Left ventricle myocardium inferior (tissue), 1 donor: ENCODE results near the gene RBM14. TPM values are rescaled to one million over a fixed set of nuclear protein-coding genes. Genes with fewer than 3 reads are reported as not detected.

ENCODE experiments used
- DNase-seq: peaks from one replicate; pipeline ENCODE4 v3.0.0-alpha.2; 2020
- H3K27ac ChIP-seq: fragments of 200-600 bp; replicated peaks from 2 replicates; pipeline ENCODE4 v1.8.0; 2021
- H3K27me3 ChIP-seq: fragments of 200-600 bp; 2 replicates; pipeline ENCODE4 v1.8.0; 2021; ENCODE audit warnings: low read depth
- H3K36me3 ChIP-seq: fragments of 200-600 bp; 2 replicates; pipeline ENCODE4 v1.8.0; 2021
- H3K4me1 ChIP-seq: fragments of 200-600 bp; 2 replicates; pipeline ENCODE4 v1.8.0; 2021
- H3K4me3 ChIP-seq: fragments of 200-600 bp; 2 replicates; pipeline ENCODE4 v1.8.0; 2021; ENCODE audit warnings: mild to moderate bottlenecking, moderate library complexity
- H3K9me3 ChIP-seq: fragments of 200-600 bp; replicated peaks from 2 replicates; pipeline ENCODE4 v1.8.0; 2021
- CTCF ChIP-seq: fragments of 200-600 bp; IDR thresholded peaks from 2 replicates; pipeline ENCODE4 v1.8.0; 2021; ENCODE audit warnings: antibody characterized with exemption, mild to moderate bottlenecking, borderline replicate concordance
- intact Hi-C: fragments of 100-400 bp; cut with micrococcal nuclease; formaldehyde crosslinking; loops from one replicate; pipeline ENCODE4 v1.11.0; 2022
- total RNA-seq: library from RNA; stranded (reverse); fragmentation: NEBNext Ultra II Directional; extraction: Animal tissue kit (Norgen Biotek cat#: 25700); gene quantifications from one replicate; pipeline ENCODE4 v1.2.1, GENCODE V29; 2021
- donor health status: DM: no; HTN: yes; CAD: no; lungs with severe emphysema.

The RBM14 gene
- total RNA-seq, 1 donor from 2014 or later: 37.9 TPM

- Histone ChIP-seq H3K4me1 (peaks cover 23% of the 10 kb centered on the region), H3K4me3 (no peak overlapping the region), H3K9me3 (no peaks in the 10 kb centered on the region), H3K27me3 (no peaks in the 10 kb centered on the region), H3K27ac (no peak overlapping the region), H3K36me3 (peaks cover 41% of the 10 kb centered on the region)
- DNase-seq: no peak
- intact Hi-C loops: no loop called here
- no peak for TF ChIP-seq CTCF
These were observed 34.6 kb downstream of the RBM14 start for GRCh38 chr11:66651016-66651415.

- intact Hi-C loops: no loop called here
- Histone ChIP-seq H3K4me3 (no peak overlapping the region), H3K9me3 (no peaks in the 10 kb centered on the region), H3K36me3 (peaks cover 32% of the 10 kb centered on the region), H3K27ac (no peak overlapping the region), H3K4me1 (peaks cover 9% of the 10 kb centered on the region), H3K27me3 (no peaks in the 10 kb centered on the region)
- DNase-seq: no peak
- no peak for TF ChIP-seq CTCF
These were observed 36.2 kb downstream of the RBM14 start for GRCh38 chr11:66652651-66653050.

GRCh38 chr11:66653123-66653522 lies 36.7 kb downstream of the RBM14 start:
- Histone ChIP-seq H3K4me1 (peaks cover 6% of the 10 kb centered on the region), H3K27ac (no peak overlapping the region), H3K27me3 (no peaks in the 10 kb centered on the region), H3K36me3 (peaks cover 32% of the 10 kb centered on the region), H3K4me3 (no peak overlapping the region), H3K9me3 (no peaks in the 10 kb centered on the region)
- TF ChIP-seq CTCF: no peak
- DNase-seq: no peak
- intact Hi-C loops: no loop called here

- H3K27me3 ChIP-seq: no peaks in the 10 kb centered on the region
- H3K36me3 ChIP-seq: peaks cover 50% of the 10 kb centered on the region
- H3K27ac ChIP-seq: no peak overlapping the region
- no peaks in the 10 kb centered on the region for H3K9me3 ChIP-seq
- TF ChIP-seq CTCF: no peak
- no peak for DNase-seq
- no peak overlapping the region for H3K4me3 ChIP-seq
- intact Hi-C loops: no loop called here
- peaks cover 15% of the 10 kb centered on the region for H3K4me1 ChIP-seq
These were observed 43.3 kb downstream of the RBM14 start for GRCh38 chr11:66659763-66660162.

GRCh38 chr11:66663741-66664296 lies 47.4 kb downstream of the RBM14 start:
- intact Hi-C loops: no loop called here
- H3K4me3 ChIP-seq: no peak overlapping the region
- no peaks in the 10 kb centered on the region for H3K27me3 ChIP-seq
- H3K36me3 ChIP-seq: peaks cover 69% of the 10 kb centered on the region
- peaks cover 36% of the 10 kb centered on the region for H3K4me1 ChIP-seq
- no peak overlapping the region for H3K27ac ChIP-seq
- H3K9me3 ChIP-seq: no peaks in the 10 kb centered on the region
- TF ChIP-seq CTCF: no peak
- DNase-seq: no peak
